Measurements from ENCODE around the gene BANP.
"Not testable (repeated sequence)": the region's sequence is repeated elsewhere in the genome, so short reads cannot be mapped to it uniquely, and the experiment has no call there.

Gene BANP

GRCh38 chr16:87996962-87997880 is 46.0 kb downstream of the BANP start:
- DNase-seq: no peak

DNA sequence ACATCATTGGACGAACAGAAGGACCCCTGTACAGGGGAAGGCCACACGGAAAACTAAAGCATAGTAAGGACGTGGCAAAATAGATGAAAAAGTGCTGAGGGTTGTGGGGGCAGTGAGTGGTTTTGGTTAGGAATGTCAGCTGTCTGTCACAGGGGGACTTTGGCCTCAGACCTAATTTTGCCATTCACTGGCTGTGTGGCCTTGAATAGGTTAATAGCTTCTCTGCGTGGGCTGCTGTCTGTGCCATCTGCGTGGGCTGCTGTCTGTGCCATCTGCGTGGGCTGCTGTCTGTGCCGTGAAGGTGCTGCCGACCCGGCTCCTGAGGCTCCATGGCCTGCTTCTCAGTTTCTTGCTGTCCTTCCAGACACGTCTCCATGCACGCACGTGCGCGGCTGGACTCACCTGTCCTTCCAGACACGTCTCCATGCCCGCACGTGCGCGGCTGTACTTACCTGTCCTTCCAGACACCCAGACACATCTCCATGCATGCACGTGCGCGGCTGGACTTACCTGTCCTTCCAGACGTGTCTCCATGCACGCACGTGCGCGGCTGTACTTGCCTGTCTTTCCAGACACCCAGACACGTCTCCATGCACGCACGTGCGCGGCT is 47.1 kb downstream of the BANP start:
- not testable (repeated sequence) for DNase-seq

DNA sequence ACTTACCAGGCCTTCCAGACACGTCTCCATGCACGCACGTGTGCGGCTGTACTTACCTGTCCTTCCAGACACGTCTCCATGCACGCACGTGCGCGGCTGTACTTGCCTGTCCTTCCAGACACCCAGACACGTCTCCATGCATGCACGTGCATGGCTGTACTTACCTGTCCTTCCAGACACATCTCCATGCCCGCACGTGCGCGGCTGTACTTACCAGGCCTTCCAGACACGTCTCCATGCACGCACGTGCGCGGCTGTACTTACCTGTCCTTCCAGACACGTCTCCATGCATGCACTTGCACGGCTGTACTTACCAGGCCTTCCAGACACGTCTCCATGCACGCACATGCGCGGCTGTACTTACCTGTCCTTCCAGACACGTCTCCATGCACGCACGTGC is 47.8 kb downstream of the BANP start:
- not testable (repeated sequence) for DNase-seq

DNA sequence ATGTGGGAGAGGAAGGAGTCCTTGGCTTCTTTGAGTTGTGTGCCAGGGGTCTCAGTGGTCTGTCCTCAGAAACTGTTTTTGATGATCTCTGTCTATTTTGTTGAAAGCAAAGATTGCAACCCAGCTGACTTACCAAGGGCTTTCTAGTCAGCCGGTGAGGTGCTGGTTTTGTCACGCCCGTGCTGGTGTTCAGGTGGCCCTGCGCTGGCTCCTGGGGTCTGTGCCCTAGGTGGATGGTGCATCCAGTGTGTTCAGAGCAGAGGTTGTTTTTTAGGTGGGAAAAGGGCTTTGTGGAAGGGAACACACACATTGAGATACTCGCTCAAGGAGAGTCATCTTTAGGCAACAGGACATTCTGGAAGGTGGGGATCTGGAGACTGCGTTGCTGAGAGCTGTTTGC is 51.0 kb downstream of the BANP start:
- no peak for DNase-seq

GRCh38 chr16:88002749-88003148 is 51.5 kb downstream of the BANP start:
- no peak for DNase-seq

DNA sequence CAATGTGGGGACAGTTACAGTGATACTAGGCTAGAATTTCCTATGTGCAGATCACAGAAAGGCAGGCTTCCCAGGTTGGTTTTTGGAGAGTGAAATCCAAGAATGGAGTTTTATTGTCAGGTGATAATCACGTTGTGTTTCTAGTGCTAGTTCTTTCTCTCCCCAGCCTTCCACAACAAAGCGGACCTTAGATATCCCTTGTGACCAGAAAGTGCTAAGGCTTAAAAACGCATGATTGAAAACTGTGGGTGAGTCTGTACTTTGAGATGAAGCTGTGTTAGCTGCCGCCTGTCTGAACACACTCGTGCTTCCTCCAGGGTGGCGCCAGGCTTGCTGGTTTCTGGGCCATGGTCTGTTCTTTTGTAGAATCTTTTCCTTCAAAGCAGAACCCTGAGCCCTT is 52.1 kb downstream of the BANP start:
- DNase-seq: no peak

DNA sequence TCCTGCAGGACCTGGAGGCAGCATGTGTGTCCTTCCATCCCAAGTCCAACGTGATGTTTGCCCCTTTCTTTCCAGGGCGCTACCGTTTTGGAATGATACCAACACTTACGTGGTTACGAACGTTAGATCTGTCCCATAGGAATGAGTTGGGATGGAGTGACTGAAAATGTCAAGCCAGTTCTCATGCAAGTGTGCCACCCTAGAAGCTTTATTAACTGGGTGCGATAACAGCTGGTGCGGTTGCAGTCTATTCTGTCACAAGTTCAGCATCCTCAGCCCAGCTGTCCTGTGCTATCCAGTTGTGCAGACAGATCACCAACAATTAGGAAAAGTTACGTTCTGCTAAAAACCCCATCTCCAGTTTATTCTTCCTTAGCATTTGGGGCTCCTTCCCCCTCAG is 52.5 kb downstream of the BANP start:
- no peak for DNase-seq

DNA sequence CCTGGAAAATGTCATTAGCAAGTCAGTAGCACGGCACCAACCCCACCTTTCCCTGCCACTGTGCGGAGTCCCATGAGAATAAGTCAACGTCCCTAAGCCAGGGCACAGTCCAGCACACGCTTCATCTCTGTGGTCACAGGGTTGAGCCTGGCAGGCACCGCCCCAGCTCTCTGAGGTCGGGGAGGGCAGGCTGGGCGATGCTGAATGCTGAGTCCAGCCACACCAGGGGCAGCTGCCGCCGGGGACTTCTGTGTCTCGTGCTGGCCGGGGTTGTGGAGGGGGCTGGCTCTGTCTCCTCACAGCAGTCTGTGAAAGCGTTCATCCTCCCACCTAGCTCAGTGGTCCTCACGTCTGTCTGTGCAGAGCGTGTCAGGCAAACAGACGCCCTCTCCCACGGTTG is 53.2 kb downstream of the BANP start:
- no peak for DNase-seq

DNA sequence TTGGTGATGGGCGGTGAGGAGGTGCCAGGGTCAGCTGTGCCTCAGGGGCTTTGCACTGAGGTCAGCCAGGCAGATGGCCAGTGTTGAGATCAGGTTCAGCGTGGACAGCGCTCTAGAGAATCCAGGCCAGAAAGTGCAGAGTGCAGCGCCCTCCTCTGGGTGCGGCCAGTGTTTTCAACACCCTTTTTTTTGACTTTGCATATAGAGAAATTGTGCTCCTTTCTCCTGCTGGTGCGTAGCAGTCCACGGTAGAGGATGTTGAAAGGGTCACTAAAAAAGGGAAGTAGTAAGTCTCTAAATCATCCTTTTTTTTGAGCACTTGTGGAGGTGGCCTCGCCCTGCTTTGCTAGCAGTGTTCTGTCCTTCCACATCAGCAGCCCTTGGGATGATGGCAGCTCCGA is 53.9 kb downstream of the BANP start:
- no peak for DNase-seq

DNA sequence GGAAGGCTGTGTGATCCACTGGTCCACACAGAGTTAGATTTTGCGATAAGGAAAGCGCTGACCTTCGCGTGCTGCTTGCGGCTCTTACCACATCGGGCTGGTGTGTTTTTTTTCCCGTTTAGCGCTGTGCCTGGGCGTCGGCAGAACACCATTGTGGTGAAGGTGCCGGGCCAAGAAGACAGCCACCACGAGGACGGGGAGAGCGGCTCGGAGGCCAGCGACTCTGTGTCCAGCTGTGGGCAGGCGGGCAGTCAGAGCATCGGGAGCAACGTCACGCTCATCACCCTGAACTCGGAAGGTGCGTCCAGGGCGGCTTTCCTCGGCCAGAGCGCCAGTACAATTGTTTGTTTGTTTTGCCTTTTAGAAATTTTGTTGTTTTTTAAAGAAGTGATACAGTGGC is 54.7 kb downstream of the BANP start:
- DNase-seq: no peak

DNA sequence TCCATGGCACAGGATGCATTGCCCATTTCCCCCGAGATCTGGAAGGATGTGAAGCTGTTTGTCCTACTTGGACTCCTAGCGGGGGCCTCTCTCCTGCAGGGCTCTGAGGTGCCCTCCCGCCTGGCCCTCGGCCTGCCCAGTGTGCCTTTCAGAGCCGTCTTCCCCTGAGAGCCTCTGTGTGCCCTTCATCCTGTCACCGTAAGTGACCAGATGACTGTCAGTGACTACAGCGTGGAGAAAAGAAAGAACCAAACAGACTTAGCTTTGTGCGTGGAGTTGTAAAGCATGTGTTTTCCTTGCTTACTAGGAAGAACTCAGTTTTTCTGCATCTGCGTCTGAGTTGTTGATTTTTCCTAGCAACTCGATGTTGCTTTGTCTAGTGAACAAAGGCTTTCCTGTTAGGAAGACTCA is 56.1 kb downstream of the BANP start:
- DNase-seq: no peak

DNA sequence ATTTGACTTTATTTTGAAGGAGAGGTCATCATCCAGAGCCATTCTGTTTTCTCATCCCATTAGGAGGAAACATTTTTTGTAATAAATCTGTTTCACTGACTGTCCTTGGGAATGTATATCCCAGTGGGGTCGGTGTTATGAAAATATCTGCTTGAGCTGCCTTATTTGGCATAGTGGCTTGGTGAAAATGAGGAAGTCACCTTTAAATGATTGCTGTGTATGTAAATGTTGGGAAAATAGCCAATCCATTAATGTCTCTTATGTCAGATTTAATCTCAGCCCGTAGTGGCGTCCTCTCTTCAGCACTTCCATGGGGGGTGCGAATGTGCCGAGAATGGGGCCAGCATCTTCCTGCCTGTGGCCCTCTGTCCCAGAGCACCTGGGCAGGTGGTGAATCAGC is 57.6 kb downstream of the BANP start:
- no peak for DNase-seq

DNA sequence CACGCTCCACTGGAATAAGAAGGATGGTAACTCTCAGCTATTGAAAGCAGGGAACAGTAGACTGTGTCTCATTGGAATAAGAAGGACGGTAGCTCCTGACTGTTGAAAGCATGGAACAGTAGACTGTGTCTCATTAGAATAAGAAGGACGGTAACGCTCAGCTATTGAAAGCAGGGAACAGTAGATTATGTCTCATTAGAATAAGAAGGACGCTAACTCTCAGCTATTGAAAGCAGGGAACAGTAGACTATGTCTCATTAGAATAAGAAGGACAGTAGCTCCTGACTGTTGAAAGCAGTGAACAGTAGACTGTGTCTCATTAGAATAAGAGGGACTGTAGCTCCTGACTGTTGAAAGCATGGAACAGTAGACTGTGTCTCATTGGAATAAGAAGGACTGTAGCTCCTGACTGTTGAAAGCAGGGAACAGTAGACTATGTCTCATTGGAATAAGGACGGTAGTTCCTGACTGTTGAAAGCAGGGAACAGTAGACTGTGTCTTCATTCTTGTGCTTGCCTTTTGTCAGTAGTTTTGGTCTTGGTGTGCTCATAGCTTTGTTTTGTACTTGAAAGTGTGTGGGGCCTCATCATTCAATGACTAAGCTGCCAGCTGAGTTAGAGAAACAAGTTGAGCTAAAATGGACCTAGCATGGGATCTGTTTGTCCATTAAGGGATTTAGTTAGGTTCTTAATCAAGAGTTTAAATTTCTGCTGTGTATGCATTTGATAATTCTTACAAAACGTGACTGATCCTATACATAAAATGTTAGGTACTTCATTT is 58.5 kb downstream of the BANP start:
- DNase-seq: no peak

GRCh38 chr16:88010343-88010967 is 59.2 kb downstream of the BANP start:
- no peak for DNase-seq

- DNase-seq: no peak
Measured at GRCh38 chr16:88010968-88011483, 59.8 kb downstream of the BANP start.

- DNase-seq: no peak
Measured at GRCh38 chr16:88012360-88012759, 61.1 kb downstream of the BANP start.

GRCh38 chr16:88013091-88013609 is 61.9 kb downstream of the BANP start:
- no peak for DNase-seq

- DNase-seq: no peak
Measured at GRCh38 chr16:88013766-88014251, 62.6 kb downstream of the BANP start.

DNA sequence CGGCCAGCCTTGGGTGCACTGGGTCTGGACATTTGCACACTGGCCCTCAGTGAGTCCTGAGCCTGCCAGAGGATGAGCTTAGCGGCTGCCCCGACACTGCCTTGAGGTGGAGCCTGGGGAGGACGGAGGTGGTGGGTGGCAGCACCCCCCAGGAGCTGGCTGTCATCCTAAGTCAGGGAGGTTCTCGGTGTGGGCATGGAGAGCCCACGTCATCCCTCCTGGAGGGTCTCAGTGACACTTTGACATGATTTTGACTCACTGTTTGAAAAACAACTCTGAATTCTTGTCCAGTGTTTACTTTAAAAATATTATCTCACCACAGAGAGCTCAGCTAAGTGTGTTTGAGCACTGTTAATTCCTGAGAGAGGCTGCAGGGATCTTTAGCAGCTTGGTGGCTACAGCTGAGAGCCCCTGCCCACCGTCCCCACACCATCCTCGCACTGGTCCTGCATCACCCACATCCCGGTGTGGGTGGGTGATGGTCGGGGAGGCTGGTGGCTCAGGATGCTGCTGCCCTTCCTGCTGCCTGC is 63.1 kb downstream of the BANP start:
- DNase-seq: no peak

DNA sequence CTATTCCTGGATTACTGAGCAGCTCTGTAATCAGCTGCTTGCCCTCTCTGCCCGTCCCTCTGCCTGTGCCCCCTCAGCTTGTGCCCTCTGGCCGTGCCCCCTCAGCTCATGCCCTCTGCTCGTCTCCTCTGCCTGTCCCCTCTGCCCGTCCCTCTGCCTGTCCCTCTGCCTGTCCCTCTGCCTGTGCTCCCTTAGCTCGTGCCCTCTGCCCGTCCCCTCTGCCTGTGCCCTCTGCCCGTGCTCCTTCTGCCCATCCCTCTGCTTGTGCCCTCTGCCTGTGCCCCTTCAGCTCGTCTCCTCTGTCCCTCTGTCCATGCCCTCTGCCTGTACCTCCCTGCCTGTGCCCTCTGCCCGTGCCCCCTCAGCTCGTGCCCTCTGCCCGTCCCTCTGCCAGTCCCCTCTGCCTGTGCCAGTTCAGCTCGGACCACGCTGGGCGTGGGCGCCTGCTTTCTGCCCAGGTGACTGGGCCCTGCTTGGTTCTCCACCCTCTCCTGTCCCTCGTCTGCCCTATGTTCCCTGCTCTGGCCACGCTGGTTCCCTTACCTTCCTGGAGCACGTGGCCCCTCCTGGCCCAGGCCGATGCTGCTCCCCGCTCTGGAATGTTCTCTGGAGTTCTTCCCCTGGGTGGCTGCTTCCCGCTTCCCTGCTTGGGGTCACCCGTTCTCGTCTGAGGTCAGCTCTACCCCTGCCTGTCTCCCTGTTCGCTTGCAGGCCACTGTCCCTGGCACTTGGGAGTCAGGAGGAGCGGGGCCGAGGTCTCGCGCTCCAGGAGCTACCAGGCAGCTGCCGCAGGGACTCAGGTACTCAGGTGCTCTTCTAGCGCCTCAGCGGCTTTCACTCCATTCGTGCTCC is 63.9 kb downstream of the BANP start:
- no peak for DNase-seq

DNA sequence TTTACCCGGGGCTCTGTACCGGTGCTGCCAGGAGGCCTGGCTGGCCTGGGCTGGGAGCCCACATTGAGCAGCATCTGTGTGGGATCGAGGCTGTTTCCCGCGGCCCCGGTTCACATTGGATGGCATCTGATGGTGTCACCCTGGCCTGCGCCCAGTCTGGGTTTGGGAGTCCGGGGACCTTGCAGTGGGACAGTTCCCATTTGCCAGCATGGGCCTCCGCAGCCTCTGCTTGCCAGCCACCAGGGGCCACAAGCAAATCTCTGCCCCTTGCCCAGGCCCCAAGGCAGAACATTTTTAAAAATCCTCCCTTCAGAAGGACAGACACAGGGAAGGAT is 64.5 kb downstream of the BANP start:
- no peak for DNase-seq

Data from NCI-H510A treated with DMSO at 0.1 percent for 48 hours (cell line).